Neuron (in vitro differentiated cells): Measurements from ENCODE around the gene RFX8.

Experiments used
- H2AFZ ChIP-seq: one replicate; pipeline ENCODE4 v1.6.1; 2013; ENCODE audit warnings: low read depth, mild to moderate bottlenecking, inconsistent platforms, low read length, moderate library complexity
- H3K27me3 ChIP-seq: one replicate; pipeline ENCODE4 v1.6.1; 2013; ENCODE audit warnings: low read length; ENCODE audit not compliant: insufficient read depth
- H3K36me3 ChIP-seq: one replicate; pipeline ENCODE4 v1.6.1; 2013; ENCODE audit warnings: low read length; ENCODE audit not compliant: insufficient read depth
- H3K4me1 ChIP-seq: one replicate; pipeline ENCODE4 v1.6.1; 2013; ENCODE audit warnings: low read length; ENCODE audit not compliant: insufficient read depth
- H3K4me3 ChIP-seq: 2 replicates; pipeline ENCODE4 v1.5.1; 2013; ENCODE audit warnings: mild to moderate bottlenecking, low read length, moderate library complexity
- H3K9me3 ChIP-seq: one replicate; pipeline ENCODE4 v1.6.1; 2013; ENCODE audit warnings: low read length

RFX8 gene

GRCh38 chr2:101474731-101475384 is at the start of gene RFX8:
Gene RFX8 (minus strand): TSS chr2:101475112. CDS start chr2:101466848, 8,264 bp downstream.
- no peaks in the 10 kb centered on the region for H3K36me3 ChIP-seq
- H3K4me1 ChIP-seq = peaks cover 5% of the 10 kb centered on the region
- peaks cover 7% of the 10 kb centered on the region for H3K27me3 ChIP-seq
- H3K4me3 ChIP-seq = no peak within 1 kb of the TSS
- no peak within 1 kb of the TSS for H2AFZ ChIP-seq
- H3K9me3 ChIP-seq = peaks cover 2% of the 10 kb centered on the region

GRCh38 chr2:101521487-101521886 is 46.6 kb upstream of the RFX8 start:
- Histone ChIP-seq H3K27me3 (no peaks in the 10 kb centered on the region), H2AFZ (no peak overlapping the region), H3K4me3 (no peak overlapping the region)

GRCh38 chr2:101520246-101520645 is 45.3 kb upstream of the RFX8 start:
- H3K4me3 ChIP-seq = no peak overlapping the region
- H2AFZ ChIP-seq = no peak overlapping the region
- no peaks in the 10 kb centered on the region for H3K27me3 ChIP-seq
- no peaks in the 10 kb centered on the region for H3K36me3 ChIP-seq
- H3K4me1 ChIP-seq = no peaks in the 10 kb centered on the region
- no peaks in the 10 kb centered on the region for H3K9me3 ChIP-seq

More at GRCh38 chr2:101521487-101521886, 46.6 kb upstream of the RFX8 start:
- no peaks in the 10 kb centered on the region for H3K36me3 ChIP-seq
- no peaks in the 10 kb centered on the region for H3K9me3 ChIP-seq
- no peaks in the 10 kb centered on the region for H3K4me1 ChIP-seq

- Histone ChIP-seq H2AFZ (no peak overlapping the region), H3K9me3 (no peaks in the 10 kb centered on the region), H3K27me3 (no peaks in the 10 kb centered on the region), H3K4me3 (no peak overlapping the region), H3K36me3 (no peaks in the 10 kb centered on the region), H3K4me1 (no peaks in the 10 kb centered on the region)
Observed at GRCh38 chr2:101518578-101519492, 43.9 kb upstream of the RFX8 start.

GRCh38 chr2:101517758-101518271 is 42.9 kb upstream of the RFX8 start:
- peaks cover 4% of the 10 kb centered on the region for H3K27me3 ChIP-seq
- H3K4me3 ChIP-seq = no peak overlapping the region
- H3K9me3 ChIP-seq = no peaks in the 10 kb centered on the region
- no peaks in the 10 kb centered on the region for H3K4me1 ChIP-seq
- no peak overlapping the region for H2AFZ ChIP-seq
- H3K36me3 ChIP-seq = no peaks in the 10 kb centered on the region

GRCh38 chr2:101516823-101517690 is 42.1 kb upstream of the RFX8 start:
- no peak overlapping the region for H2AFZ ChIP-seq
- H3K4me3 ChIP-seq = no peak overlapping the region
- H3K4me1 ChIP-seq = no peaks in the 10 kb centered on the region
- no peaks in the 10 kb centered on the region for H3K9me3 ChIP-seq
- H3K36me3 ChIP-seq = no peaks in the 10 kb centered on the region
- H3K27me3 ChIP-seq = peaks cover 5% of the 10 kb centered on the region

GRCh38 chr2:101516349-101516748 is 41.4 kb upstream of the RFX8 start:
- Histone ChIP-seq H3K4me1 (no peaks in the 10 kb centered on the region), H3K27me3 (peaks cover 5% of the 10 kb centered on the region), H2AFZ (no peak overlapping the region), H3K4me3 (no peak overlapping the region), H3K9me3 (no peaks in the 10 kb centered on the region), H3K36me3 (no peaks in the 10 kb centered on the region)

- no peak overlapping the region for H3K4me3 ChIP-seq
- peaks cover 5% of the 10 kb centered on the region for H3K27me3 ChIP-seq
- H3K9me3 ChIP-seq = no peaks in the 10 kb centered on the region
- H3K36me3 ChIP-seq = no peaks in the 10 kb centered on the region
- no peak overlapping the region for H2AFZ ChIP-seq
- no peaks in the 10 kb centered on the region for H3K4me1 ChIP-seq
Observed at GRCh38 chr2:101515477-101515876, 40.6 kb upstream of the RFX8 start.

- H3K9me3 ChIP-seq = no peaks in the 10 kb centered on the region
- H3K27me3 ChIP-seq = peaks cover 5% of the 10 kb centered on the region
- no peak overlapping the region for H2AFZ ChIP-seq
- no peaks in the 10 kb centered on the region for H3K4me1 ChIP-seq
- H3K36me3 ChIP-seq = no peaks in the 10 kb centered on the region
- H3K4me3 ChIP-seq = no peak overlapping the region
Observed at GRCh38 chr2:101512993-101513392, 38.1 kb upstream of the RFX8 start.

GRCh38 chr2:101511381-101511780 is 36.5 kb upstream of the RFX8 start:
- Histone ChIP-seq H3K4me3 (no peak overlapping the region), H3K27me3 (peaks cover 5% of the 10 kb centered on the region), H3K36me3 (no peaks in the 10 kb centered on the region), H3K9me3 (no peaks in the 10 kb centered on the region), H3K4me1 (no peaks in the 10 kb centered on the region), H2AFZ (no peak overlapping the region)

- peaks cover 5% of the 10 kb centered on the region for H3K27me3 ChIP-seq
- no peak overlapping the region for H2AFZ ChIP-seq
Observed at GRCh38 chr2:101509499-101510284, 34.8 kb upstream of the RFX8 start.

GRCh38 chr2:101508636-101509035 is 33.7 kb upstream of the RFX8 start:
- Histone ChIP-seq H3K4me3 (no peak overlapping the region), H2AFZ (no peak overlapping the region), H3K27me3 (peaks cover 5% of the 10 kb centered on the region)

More at GRCh38 chr2:101509499-101510284, 34.8 kb upstream of the RFX8 start:
- Histone ChIP-seq H3K9me3 (no peaks in the 10 kb centered on the region), H3K4me1 (no peaks in the 10 kb centered on the region), H3K36me3 (no peaks in the 10 kb centered on the region), H3K4me3 (no peak overlapping the region)

More at GRCh38 chr2:101508636-101509035, 33.7 kb upstream of the RFX8 start:
- Histone ChIP-seq H3K4me1 (no peaks in the 10 kb centered on the region), H3K36me3 (no peaks in the 10 kb centered on the region), H3K9me3 (no peaks in the 10 kb centered on the region)
